H1 (cell line): ENCODE measurements around the gene FCMR.

Experiments used
- CREB1 ChIP-seq: IDR thresholded peaks from 2 replicates; pipeline ENCODE4 v1.6.1; 2012; ENCODE audit warnings: inconsistent platforms
- CTCF ChIP-seq, 3 experiments: IDR thresholded peaks; 1 replicate in 2 of 3; 2 replicates in 1 of 3; pipeline versions ENCODE4 v1.5.1 to v1.6.1; 2011; ENCODE audit warnings: low read length in 3 of 3, mild to moderate bottlenecking in 3 of 3, inconsistent platforms in 2 of 3, low read depth in 1 of 3, moderate library complexity in 1 of 3; ENCODE audit not compliant: insufficient read depth in 1 of 3; ENCODE audit errors: control extremely low read depth in 1 of 3
- EGR1 ChIP-seq: IDR thresholded peaks from 2 replicates; pipeline ENCODE4 v1.6.1; 2011; ENCODE audit warnings: low read depth, low read length, borderline replicate concordance
- EP300 ChIP-seq, 2 experiments: IDR thresholded peaks; 1 replicate in 1 of 2; 2 replicates in 1 of 2; pipeline ENCODE4 v1.6.1; 2011 to 2012; ENCODE audit warnings: low read depth in 2 of 2, low read length in 2 of 2, mild to moderate bottlenecking in 2 of 2, borderline replicate concordance in 1 of 2, inconsistent platforms in 1 of 2, moderate library complexity in 1 of 2
- GABPA ChIP-seq: IDR thresholded peaks from 2 replicates; pipeline ENCODE4 v1.6.1; 2011; ENCODE audit warnings: mild to moderate bottlenecking, low read length, moderate library complexity, borderline replicate concordance; ENCODE audit not compliant: insufficient read depth
- POLR2A ChIP-seq, 2 experiments: IDR thresholded peaks; 1 replicate in 1 of 2; 2 replicates in 1 of 2; pipeline ENCODE4 v1.6.1; 2011; ENCODE audit warnings: low read depth in 2 of 2, low read length in 2 of 2, mild to moderate bottlenecking in 2 of 2; ENCODE audit errors: control extremely low read depth in 1 of 2
- RAD21 ChIP-seq, 2 experiments: IDR thresholded peaks in 1 of 2; conservative IDR thresholded peaks in 1 of 2; 2 replicates each; pipeline ENCODE4 v1.6.1; 2011; ENCODE audit warnings: low read depth in 2 of 2, low read length in 2 of 2, improper control_type of control experiment in 1 of 2, inconsistent platforms in 1 of 2, mild to moderate bottlenecking in 1 of 2, moderate library complexity in 1 of 2
- RNF2 ChIP-seq: fragments of 200-900, 300-1000 bp; sonication (generic); IDR thresholded peaks from 2 replicates; pipeline ENCODE4 v1.7.1; 2016; ENCODE audit warnings: borderline replicate concordance, low read depth, mild to moderate bottlenecking, antibody characterized with exemption, low read length; ENCODE audit not compliant: poor library complexity, severe bottlenecking; ENCODE audit errors: missing control alignments
- SP1 ChIP-seq: IDR thresholded peaks from 2 replicates; pipeline ENCODE4 v1.6.1; 2011; ENCODE audit warnings: low read depth, low read length
- SRF ChIP-seq: IDR thresholded peaks from 2 replicates; pipeline ENCODE4 v1.6.1; 2011; ENCODE audit warnings: mild to moderate bottlenecking, low read depth, low read length, moderate library complexity
- TAF1 ChIP-seq: IDR thresholded peaks from 2 replicates; pipeline ENCODE4 v1.6.1; 2011; ENCODE audit warnings: mild to moderate bottlenecking, low read depth, low read length

GRCh38 chr1:206970446-206970845, 48.7 kb upstream of the FCMR start, which contains the start of gene FCAMR:
- no peak for TF ChIP-seq CTCF (IDR thresholded peaks at IDR 0.05; ENCODE audit: control extremely low read depth in 1 of 3, insufficient read depth in 1 of 3, low read depth in 1 of 3, low read length in 3 of 3)
- no peak for TF ChIP-seq RNF2
- no peak for TF ChIP-seq TAF1
- TF ChIP-seq GABPA, result no peak
- no peak for TF ChIP-seq POLR2A (IDR thresholded peaks at IDR 0.05; ENCODE audit: control extremely low read depth in 1 of 2, low read depth in 2 of 2, low read length in 2 of 2)
- no peak for TF ChIP-seq RAD21 (IDR thresholded peaks at IDR 0.05 in 1 of 2, conservative IDR thresholded peaks at IDR 0.05 in 1 of 2; ENCODE audit: low read depth in 2 of 2, low read length in 2 of 2)
- no peak for TF ChIP-seq SP1
- TF ChIP-seq SRF, result no peak
- TF ChIP-seq EP300 (IDR thresholded peaks at IDR 0.05; ENCODE audit: borderline replicate concordance in 1 of 2, low read depth in 2 of 2, low read length in 2 of 2), result no peak
- TF ChIP-seq CREB1, result no peak
- no peak for TF ChIP-seq EGR1
